WTC11 (cell line): Measurements from ENCODE around the gene CDKN2AIP. TPM values are rescaled to one million over a fixed set of nuclear protein-coding genes. Genes with fewer than 3 reads are reported as not detected.

Experiments
- ATAC-seq: fragments of 200-7000 bp; cut with Tn5 transposase; 2 replicates; pipeline ENCODE4 v1.10.0; 2021; ENCODE audit warnings: mild to moderate bottlenecking, moderate library complexity
- CTCF ChIA-PET: fragments of 300-600 bp; sonication (Branson Sonifier 250); formaldehyde crosslinking; loops from one replicate; lab custom pipeline; 2021; ENCODE audit warnings: antibody characterized with exemption; lab: Charles Lee
- POLR2A ChIA-PET: fragments of 350-600 bp; sonication (Branson Sonifier 250); formaldehyde crosslinking; loops from one replicate; lab custom pipeline; 2021; ENCODE audit warnings: antibody characterized with exemption; lab: Charles Lee
- DNase-seq: peaks from one replicate; pipeline ENCODE4 v3.0.0; 2021; ENCODE audit warnings: low spot score
- H3K27ac Mint-ChIP-seq: 2 replicates; pipeline ENCODE4 v1.8.0; 2021; ENCODE audit warnings: mixed read lengths
- H3K27me3 Mint-ChIP-seq: 2 replicates; pipeline ENCODE4 v1.8.0; 2021; ENCODE audit warnings: low read depth, mild to moderate bottlenecking, moderate library complexity, mixed read lengths
- H3K36me3 Mint-ChIP-seq: 2 replicates; pipeline ENCODE4 v1.8.0; 2021; ENCODE audit warnings: mixed read lengths
- H3K4me1 Mint-ChIP-seq: 2 replicates; pipeline ENCODE4 v1.8.0; 2022; ENCODE audit warnings: mixed read lengths
- H3K4me3 Mint-ChIP-seq: 2 replicates; pipeline ENCODE4 v1.8.0; 2021; ENCODE audit warnings: mild to moderate bottlenecking, moderate library complexity, mixed read lengths
- H3K9me3 Mint-ChIP-seq: 2 replicates; pipeline ENCODE4 v1.8.0; 2021; ENCODE audit warnings: mixed read lengths
- ATF3 ChIP-seq: sonication (generic); formaldehyde crosslinking; conservative IDR thresholded peaks from 2 replicates; pipeline ENCODE4 v1.8.1; 2022; ENCODE audit warnings: mild to moderate bottlenecking, missing genetic modification reagents
- ATF6 ChIP-seq: sonication (generic); formaldehyde crosslinking; IDR thresholded peaks from 2 replicates; pipeline ENCODE4 v1.8.1; 2023; ENCODE audit warnings: mild to moderate bottlenecking, missing genetic modification reagents
- CREB1 ChIP-seq: sonication (generic); formaldehyde crosslinking; IDR thresholded peaks from 2 replicates; pipeline ENCODE4 v1.8.0; 2023; ENCODE audit warnings: mild to moderate bottlenecking, missing genetic modification reagents
- ETV6 ChIP-seq: sonication (generic); formaldehyde crosslinking; IDR thresholded peaks from 2 replicates; pipeline ENCODE4 v1.8.1; 2022; ENCODE audit warnings: mild to moderate bottlenecking, missing genetic modification reagents
- FOXP4 ChIP-seq: sonication (generic); formaldehyde crosslinking; IDR thresholded peaks from 2 replicates; pipeline ENCODE4 v1.8.0; 2022; ENCODE audit warnings: mild to moderate bottlenecking, missing genetic modification reagents
- GTF2I ChIP-seq: fragments of 250-450 bp; sonication (Bioruptor Pico); conservative IDR thresholded peaks from 2 replicates; pipeline ENCODE4 v1.4.0; 2021; ENCODE audit warnings: mild to moderate bottlenecking
- MXD4 ChIP-seq: fragments of 250-450 bp; sonication (Bioruptor Pico); IDR thresholded peaks from 2 replicates; pipeline ENCODE4 v1.8.0; 2021; ENCODE audit warnings: mild to moderate bottlenecking, moderate library complexity, borderline replicate concordance
- MYBL2 ChIP-seq: sonication (generic); formaldehyde crosslinking; IDR thresholded peaks from 2 replicates; pipeline ENCODE4 v1.8.1; 2023; ENCODE audit warnings: mild to moderate bottlenecking, moderate library complexity, missing genetic modification reagents
- NFATC4 ChIP-seq: fragments of 250-450 bp; sonication (Bioruptor Pico); IDR thresholded peaks from 2 replicates; pipeline ENCODE4 v1.9.0; 2021; ENCODE audit warnings: mild to moderate bottlenecking
- NFE2L1 ChIP-seq: sonication (generic); formaldehyde crosslinking; IDR thresholded peaks from 2 replicates; pipeline ENCODE4 v1.8.1; 2023; ENCODE audit warnings: missing genetic modification reagents
- NR3C1 ChIP-seq: sonication (generic); formaldehyde crosslinking; conservative IDR thresholded peaks from 2 replicates; pipeline ENCODE4 v1.8.1; 2023; ENCODE audit warnings: low read depth, mild to moderate bottlenecking, missing genetic modification reagents
- SMAD4 ChIP-seq: sonication (generic); formaldehyde crosslinking; IDR thresholded peaks from 2 replicates; pipeline ENCODE4 v1.8.0; 2022; ENCODE audit warnings: mild to moderate bottlenecking, missing genetic modification reagents
- SP1 ChIP-seq: sonication (generic); formaldehyde crosslinking; conservative IDR thresholded peaks from 2 replicates; pipeline ENCODE4 v1.8.1; 2022; ENCODE audit warnings: missing genetic modification reagents
- TEAD4 ChIP-seq: sonication (generic); formaldehyde crosslinking; IDR thresholded peaks from 2 replicates; pipeline ENCODE4 v1.8.0; 2022; ENCODE audit warnings: mild to moderate bottlenecking, missing genetic modification reagents
- ZNF121 ChIP-seq: sonication (generic); formaldehyde crosslinking; IDR thresholded peaks from 2 replicates; pipeline ENCODE4 v1.8.0; 2023; ENCODE audit warnings: missing genetic modification reagents
- ZNF232 ChIP-seq: sonication (generic); formaldehyde crosslinking; IDR thresholded peaks from 2 replicates; pipeline ENCODE4 v1.8.0; 2022; ENCODE audit warnings: mild to moderate bottlenecking, missing genetic modification reagents
- ZNF263 ChIP-seq: sonication (generic); formaldehyde crosslinking; IDR thresholded peaks from 2 replicates; pipeline ENCODE4 v1.8.1; 2022; ENCODE audit warnings: low read depth, mild to moderate bottlenecking, moderate library complexity, missing genetic modification reagents
- ZNF532 ChIP-seq: fragments of 250-450 bp; sonication (Bioruptor Pico); IDR thresholded peaks from 2 replicates; pipeline ENCODE4 v1.9.0; 2021; ENCODE audit warnings: mild to moderate bottlenecking, borderline replicate concordance
- ZSCAN18 ChIP-seq: fragments of 250-450 bp; sonication (Bioruptor Pico); IDR thresholded peaks from 2 replicates; pipeline ENCODE4 v2.1.2; 2022; ENCODE audit warnings: mild to moderate bottlenecking, moderate library complexity
- total RNA-seq: library from RNA; stranded (reverse); gene quantifications from 3 replicates; pipeline ENCODE4 v1.2.3, GENCODE V29; 2021
- TF ChIP-seq, protein P1 (sequence below): sonication (generic); formaldehyde crosslinking; IDR thresholded peaks from 2 replicates; pipeline ENCODE4 v1.8.1; 2023; ENCODE audit warnings: mild to moderate bottlenecking, moderate library complexity, missing genetic modification reagents
- TF ChIP-seq, protein P2 (sequence below): sonication (generic); formaldehyde crosslinking; IDR thresholded peaks from 2 replicates; pipeline ENCODE4 v1.8.0; 2022; ENCODE audit warnings: mild to moderate bottlenecking, missing genetic modification reagents
- TF ChIP-seq, protein P3 (sequence below): sonication (generic); formaldehyde crosslinking; IDR thresholded peaks from 2 replicates; pipeline ENCODE4 v1.8.1; 2023; ENCODE audit warnings: mild to moderate bottlenecking, missing genetic modification reagents, moderate library complexity

Gene CDKN2AIP
- total RNA-seq, 1 experiment from 2014 or later: 13.7 TPM

- TF ChIP-seq FOXP4 (no peak), SP1 (no peak), MYBL2 (CRISPR knock-in tag) (no peak), NFE2L1 (CRISPR knock-in tag) (no peak), MXD4 (CRISPR knock-in tag) (no peak), TEAD4 (CRISPR knock-in tag) (no peak), ZNF532 (CRISPR knock-in tag) (no peak), ZNF121 (CRISPR knock-in tag) (no peak), CREB1 (no peak)
- TF ChIP-seq, protein P1, sequence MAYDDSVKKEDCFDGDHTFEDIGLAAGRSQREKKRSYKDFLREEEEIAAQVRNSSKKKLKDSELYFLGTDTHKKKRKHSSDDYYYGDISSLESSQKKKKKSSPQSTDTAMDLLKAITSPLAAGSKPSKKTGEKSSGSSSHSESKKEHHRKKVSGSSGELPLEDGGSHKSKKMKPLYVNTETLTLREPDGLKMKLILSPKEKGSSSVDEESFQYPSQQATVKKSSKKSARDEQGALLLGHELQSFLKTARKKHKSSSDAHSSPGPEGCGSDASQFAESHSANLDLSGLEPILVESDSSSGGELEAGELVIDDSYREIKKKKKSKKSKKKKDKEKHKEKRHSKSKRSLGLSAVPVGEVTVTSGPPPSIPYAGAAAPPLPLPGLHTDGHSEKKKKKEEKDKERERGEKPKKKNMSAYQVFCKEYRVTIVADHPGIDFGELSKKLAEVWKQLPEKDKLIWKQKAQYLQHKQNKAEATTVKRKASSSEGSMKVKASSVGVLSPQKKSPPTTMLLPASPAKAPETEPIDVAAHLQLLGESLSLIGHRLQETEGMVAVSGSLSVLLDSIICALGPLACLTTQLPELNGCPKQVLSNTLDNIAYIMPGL (CRISPR knock-in tag): no peak
Observed at GRCh38 chr4:183400035-183400434, 44.4 kb upstream of the CDKN2AIP start (continued).

DNA sequence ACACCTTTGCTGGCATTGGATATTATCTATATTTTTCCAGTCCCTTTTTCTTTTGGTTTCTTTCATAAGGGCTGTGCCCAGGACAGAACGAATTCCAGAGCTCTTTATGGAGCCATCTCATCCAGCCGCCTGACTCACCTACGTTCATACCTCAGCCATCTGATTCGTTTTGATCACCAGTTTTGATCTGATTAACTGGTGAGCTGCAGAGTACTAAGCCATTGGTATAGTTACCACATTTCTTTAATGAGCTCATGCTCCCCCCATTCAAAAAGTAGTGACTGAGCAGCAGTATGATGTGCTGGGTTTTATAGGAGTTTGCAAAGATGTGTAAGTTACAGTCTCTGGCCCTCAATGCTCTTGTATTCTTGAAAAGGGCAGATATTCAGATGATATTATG lies 43.0 kb upstream of the CDKN2AIP start:
- Mint-ChIP-seq H3K27ac (no peak overlapping the region), H3K4me3 (no peak overlapping the region), H3K4me1 (peaks cover 11% of the 10 kb centered on the region), H3K36me3 (no peaks in the 10 kb centered on the region), H3K9me3 (no peaks in the 10 kb centered on the region), H3K27me3 (peaks cover 12% of the 10 kb centered on the region)
- DNase-seq (no peak), ATAC-seq (no peak)
- ChIA-PET POLR2A (no interaction called here), CTCF (no interaction called here)
- TF ChIP-seq ZSCAN18 (CRISPR knock-in tag) (no peak), ETV6 (no peak), MYBL2 (CRISPR knock-in tag) (no peak), ZNF232 (no peak), GTF2I (CRISPR knock-in tag) (no peak), ATF3 (CRISPR knock-in tag) (no peak), NFE2L1 (CRISPR knock-in tag) (no peak), SMAD4 (CRISPR knock-in tag) (no peak), ZNF263 (no peak), NFATC4 (CRISPR knock-in tag) (no peak), ATF6 (CRISPR knock-in tag) (no peak), NR3C1 (CRISPR knock-in tag) (no peak)
- TF ChIP-seq, protein P1 (CRISPR knock-in tag): no peak
- TF ChIP-seq, protein P2, sequence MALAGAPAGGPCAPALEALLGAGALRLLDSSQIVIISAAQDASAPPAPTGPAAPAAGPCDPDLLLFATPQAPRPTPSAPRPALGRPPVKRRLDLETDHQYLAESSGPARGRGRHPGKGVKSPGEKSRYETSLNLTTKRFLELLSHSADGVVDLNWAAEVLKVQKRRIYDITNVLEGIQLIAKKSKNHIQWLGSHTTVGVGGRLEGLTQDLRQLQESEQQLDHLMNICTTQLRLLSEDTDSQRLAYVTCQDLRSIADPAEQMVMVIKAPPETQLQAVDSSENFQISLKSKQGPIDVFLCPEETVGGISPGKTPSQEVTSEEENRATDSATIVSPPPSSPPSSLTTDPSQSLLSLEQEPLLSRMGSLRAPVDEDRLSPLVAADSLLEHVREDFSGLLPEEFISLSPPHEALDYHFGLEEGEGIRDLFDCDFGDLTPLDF (CRISPR knock-in tag): no peak
- TF ChIP-seq, protein P3, sequence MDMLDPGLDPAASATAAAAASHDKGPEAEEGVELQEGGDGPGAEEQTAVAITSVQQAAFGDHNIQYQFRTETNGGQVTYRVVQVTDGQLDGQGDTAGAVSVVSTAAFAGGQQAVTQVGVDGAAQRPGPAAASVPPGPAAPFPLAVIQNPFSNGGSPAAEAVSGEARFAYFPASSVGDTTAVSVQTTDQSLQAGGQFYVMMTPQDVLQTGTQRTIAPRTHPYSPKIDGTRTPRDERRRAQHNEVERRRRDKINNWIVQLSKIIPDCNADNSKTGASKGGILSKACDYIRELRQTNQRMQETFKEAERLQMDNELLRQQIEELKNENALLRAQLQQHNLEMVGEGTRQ (CRISPR knock-in tag): no peak
